Fibroblast of pulmonary artery (primary cell): ENCODE data around the gene PGA4.
A peak's percentile ranks its signal among the peaks of the same experiment; 100 is the strongest.
"Not testable (repeated sequence)": the region's sequence is repeated elsewhere in the genome, so short reads cannot be mapped to it uniquely, and the experiment has no call there.

Experiments used
- DNase-seq: peaks from one replicate; pipeline ENCODE4 v3.0.0-alpha.2; 2010; ENCODE audit warnings: low read depth
- H3K4me3 ChIP-seq: replicated peaks from 2 replicates; pipeline ENCODE4 v1.5.1; 2011; ENCODE audit warnings: low read depth, mild to moderate bottlenecking, control low read depth, low read length, moderate library complexity

The PGA4 gene

GRCh38 chr11:61212202-61212601 lies 9.9 kb upstream of the PGA4 start:
- not testable (repeated sequence) for H3K4me3 ChIP-seq, DNase-seq

GRCh38 chr11:61213711-61214324 lies 8.3 kb upstream of the PGA4 start:
- not testable (repeated sequence) for H3K4me3 ChIP-seq, DNase-seq

GRCh38 chr11:61218306-61218705 lies 3.8 kb upstream of the PGA4 start:
- not testable (repeated sequence) for DNase-seq, H3K4me3 ChIP-seq

- not testable (repeated sequence) for H3K4me3 ChIP-seq, DNase-seq
These were observed 3.1 kb upstream of the PGA4 start for GRCh38 chr11:61219016-61219415.

- H3K4me3 ChIP-seq, DNase-seq: not testable (repeated sequence)
These were observed 545 bp downstream of the PGA4 start for GRCh38 chr11:61222692-61223091.

GRCh38 chr11:61226457-61227137 lies 4.5 kb downstream of the PGA4 start:
- DNase-seq, H3K4me3 ChIP-seq: not testable (repeated sequence)

GRCh38 chr11:61229458-61229857 lies 7.3 kb downstream of the PGA4 start:
- not testable (repeated sequence) for DNase-seq, H3K4me3 ChIP-seq

GRCh38 chr11:61231033-61231432 lies 8.9 kb downstream of the PGA4 start:
- H3K4me3 ChIP-seq, DNase-seq: not testable (repeated sequence)

GRCh38 chr11:61231585-61231984 lies 9.4 kb downstream of the PGA4 start:
- not testable (repeated sequence) for DNase-seq, H3K4me3 ChIP-seq

GRCh38 chr11:61232548-61233145 lies 10.5 kb downstream of the PGA4 start:
- H3K4me3 ChIP-seq, DNase-seq: not testable (repeated sequence)

GRCh38 chr11:61237130-61237529 lies 15.0 kb downstream of the PGA4 start:
- not testable (repeated sequence) for H3K4me3 ChIP-seq, DNase-seq

- DNase-seq, H3K4me3 ChIP-seq: not testable (repeated sequence)
These were observed 18.1 kb downstream of the PGA4 start for GRCh38 chr11:61240288-61240687.

- not testable (repeated sequence) for DNase-seq
These were observed 18.7 kb downstream of the PGA4 start, which contains the start of gene PGA5 for GRCh38 chr11:61240875-61241274. PGA5 (plus strand) TSS chr11:61241175; CDS start chr11:61241227, 52 bp downstream.

GRCh38 chr11:61241526-61241925 lies 19.4 kb downstream of the PGA4 start:
- DNase-seq, H3K4me3 ChIP-seq: not testable (repeated sequence)

More at GRCh38 chr11:61240875-61241274, 18.7 kb downstream of the PGA4 start, which contains the start of gene PGA5:
- not testable (repeated sequence) for H3K4me3 ChIP-seq

- not testable (repeated sequence) for DNase-seq, H3K4me3 ChIP-seq
These were observed 23.3 kb downstream of the PGA4 start for GRCh38 chr11:61245284-61245964.

GRCh38 chr11:61248071-61248470 lies 25.9 kb downstream of the PGA4 start:
- not testable (repeated sequence) for DNase-seq, H3K4me3 ChIP-seq

GRCh38 chr11:61249201-61249600 lies 27.1 kb downstream of the PGA4 start:
- H3K4me3 ChIP-seq, DNase-seq: not testable (repeated sequence)

GRCh38 chr11:61250796-61251765 lies 28.9 kb downstream of the PGA4 start:
- not testable (repeated sequence) for H3K4me3 ChIP-seq

More at GRCh38 chr11:61250796-61251765, 28.9 kb downstream of the PGA4 start:
- peak; percentile 39 for DNase-seq
